CD14-positive monocyte (primary cell): ENCODE results near the gene TXLNG. TPM values are rescaled to one million over a fixed set of nuclear protein-coding genes. Genes with fewer than 3 reads are reported as not detected.

Experiments
- DNase-seq, 3 donors: peaks; one replicate each; pipeline ENCODE4 v3.0.0-alpha.2; 2011 to 2022
- H2AFZ ChIP-seq: 2 replicates; pipeline ENCODE4 v1.6.0; 2012; ENCODE audit warnings: mild to moderate bottlenecking, low read depth, low read length, inconsistent platforms; ENCODE audit not compliant: insufficient read depth, poor library complexity, severe bottlenecking
- H3K27ac ChIP-seq, 2 donors: 1 replicate in 1 of 2; 2 replicates in 1 of 2; pipeline ENCODE4 v1.5.1; 2012 to 2013; ENCODE audit warnings: low read length in 2 of 2, control low read depth in 1 of 2, inconsistent platforms in 1 of 2, low read depth in 1 of 2, mild to moderate bottlenecking in 1 of 2
- H3K27me3 ChIP-seq, 2 donors: one replicate each; pipeline versions ENCODE4 v1.6.0 to v1.6.1; 2011 to 2013; ENCODE audit warnings: low read length in 2 of 2; ENCODE audit not compliant: control insufficient read depth in 2 of 2, insufficient read depth in 2 of 2
- H3K36me3 ChIP-seq, 2 donors: replicated peaks in 1 of 2; 1 replicate in 1 of 2; 2 replicates in 1 of 2; pipeline versions ENCODE4 v1.5.1 to v1.6.1; 2012 to 2013; ENCODE audit warnings: low read length in 2 of 2, control low read depth in 1 of 2, inconsistent platforms in 1 of 2, mild to moderate bottlenecking in 1 of 2; ENCODE audit not compliant: insufficient read depth in 2 of 2, control insufficient read depth in 1 of 2
- H3K4me1 ChIP-seq, 2 donors: 1 replicate in 1 of 2; 2 replicates in 1 of 2; pipeline versions ENCODE4 v1.5.1 to v1.6.1; 2012 to 2013; ENCODE audit warnings: low read length in 2 of 2, control low read depth in 1 of 2, inconsistent platforms in 1 of 2, mild to moderate bottlenecking in 1 of 2, moderate library complexity in 1 of 2; ENCODE audit not compliant: insufficient read depth in 2 of 2, control insufficient read depth in 1 of 2
- H3K4me2 ChIP-seq: replicated peaks from 2 replicates; pipeline ENCODE3; 2012; ENCODE audit warnings: low read length, moderate library complexity, mild to moderate bottlenecking; ENCODE audit not compliant: poor library complexity, severe bottlenecking; ENCODE audit errors: extremely low read depth
- H3K4me3 ChIP-seq, 3 experiments: fragments of 200-600 bp in 1 of 3; sonication (generic) in 1 of 3; replicated peaks in 1 of 3; 1 replicate in 2 of 3; 2 replicates in 1 of 3; pipeline ENCODE4 v1.5.1; 2011 to 2013; ENCODE audit warnings: low read length in 3 of 3, mild to moderate bottlenecking in 3 of 3, control low read depth in 2 of 3, low read depth in 2 of 3, inconsistent platforms in 1 of 3, moderate library complexity in 1 of 3
- H3K79me2 ChIP-seq: 2 replicates; pipeline ENCODE4 v1.6.0; 2012; ENCODE audit warnings: mild to moderate bottlenecking, control low read depth, inconsistent platforms, low read length, moderate library complexity; ENCODE audit not compliant: insufficient read depth
- H3K9ac ChIP-seq: 2 replicates; pipeline ENCODE4 v1.6.0; 2017; ENCODE audit warnings: low read length, mild to moderate bottlenecking; ENCODE audit not compliant: insufficient read depth, poor library complexity, severe bottlenecking
- H3K9me3 ChIP-seq, 2 donors: replicated peaks in 1 of 2; 1 replicate in 1 of 2; 2 replicates in 1 of 2; pipeline versions ENCODE4 v1.5.1 to v1.6.1; 2012 to 2013; ENCODE audit warnings: low read length in 2 of 2, control low read depth in 1 of 2; ENCODE audit not compliant: control insufficient read depth in 1 of 2, insufficient read depth in 1 of 2
- H4K20me1 ChIP-seq: 2 replicates; pipeline ENCODE4 v1.6.0; 2012; ENCODE audit warnings: mild to moderate bottlenecking, low read length, control low read depth, moderate library complexity; ENCODE audit not compliant: insufficient read depth
- H3K27ac Mint-ChIP-seq, 7 donors: one replicate each; pipeline ENCODE4 v1.8.0; 2020; ENCODE audit warnings: mild to moderate bottlenecking in 7 of 7, mixed read lengths in 7 of 7, moderate library complexity in 6 of 7, inconsistent platforms in 2 of 7
- H3K27me3 Mint-ChIP-seq, 3 donors: one replicate each; pipeline ENCODE4 v1.8.0; 2021 to 2022; ENCODE audit warnings: low read depth in 3 of 3, mild to moderate bottlenecking in 3 of 3, mixed read lengths in 3 of 3, moderate library complexity in 3 of 3, inconsistent platforms in 1 of 3
- H3K36me3 Mint-ChIP-seq, 2 donors: one replicate each; pipeline ENCODE4 v1.8.0; 2020; ENCODE audit warnings: mixed read lengths in 2 of 2, inconsistent platforms in 1 of 2, mild to moderate bottlenecking in 1 of 2
- H3K4me1 Mint-ChIP-seq: one replicate; pipeline ENCODE4 v1.8.0; 2020; ENCODE audit warnings: mild to moderate bottlenecking, mixed read lengths
- H3K4me3 Mint-ChIP-seq, 2 donors: one replicate each; pipeline ENCODE4 v1.8.0; 2020; ENCODE audit warnings: mild to moderate bottlenecking in 2 of 2, mixed read lengths in 2 of 2, moderate library complexity in 1 of 2
- H3K9me3 Mint-ChIP-seq, 7 donors: one replicate each; pipeline ENCODE4 v1.8.0; 2020 to 2022; ENCODE audit warnings: mixed read lengths in 7 of 7, mild to moderate bottlenecking in 6 of 7, moderate library complexity in 6 of 7, inconsistent platforms in 2 of 7
- CTCF ChIP-seq: fragments of 200-600 bp; IDR thresholded peaks from one replicate; pipeline ENCODE4 v1.8.0; 2022; ENCODE audit warnings: antibody characterized with exemption, mild to moderate bottlenecking
- WGBS: methylation state at CpG from one replicate; pipeline ENCODE4 v1.1.5; 2013; ENCODE audit warnings: missing lambda C conversion rate; ENCODE audit not compliant: insufficient coverage; 5-methylcytosine and 5-hydroxymethylcytosine counted together
- intact Hi-C, 2 donors: fragments of 100-400 bp; cut with micrococcal nuclease; formaldehyde crosslinking; loops; one replicate each; pipeline versions ENCODE4 v1.15.0 to v1.15.1; 2023
- polyA plus RNA-seq, 3 donors: library from polyadenylated mRNA; depleted of rRNA in 1 of 3; unstranded in 2 of 3; stranded (reverse) in 1 of 3; fragments of 300-500 nt in 2 of 3; fragments of >200 nt in 1 of 3; fragmentation: Illumina TruSeq in 2 of 3; gene quantifications; 1 replicate in 2 of 3; 2 replicates in 1 of 3; pipeline ENCODE4 v1.2.3, GENCODE V29; 2012 to 2021

Gene TXLNG
- polyA plus RNA-seq, 3 donors = 3.7 to 5.4 (median 4.1) TPM

- no peak overlapping the region for H3K27ac Mint-ChIP-seq
- H3K4me2 ChIP-seq = no peak overlapping the region
- H3K4me1 ChIP-seq = no peaks in the 10 kb centered on the region
- H4K20me1 ChIP-seq = no peaks in the 10 kb centered on the region
- H3K9ac ChIP-seq = no peak overlapping the region
- peaks cover 59 to 77% of the 10 kb centered on the region in 2 donors for H3K36me3 Mint-ChIP-seq
- H3K27me3 ChIP-seq = peaks cover 0 to 33% of the 10 kb centered on the region in 2 donors
- H3K9me3 ChIP-seq = no peaks in the 10 kb centered on the region
- peaks cover 0 to 2% (median 0%) of the 10 kb centered on the region in 7 donors for H3K9me3 Mint-ChIP-seq
- H2AFZ ChIP-seq = no peak overlapping the region
- no peaks in the 10 kb centered on the region for H3K79me2 ChIP-seq
- no CpG with 5 or more reads among the region's 2 CpGs for WGBS
- intact Hi-C loops = no loop called here
- no peak overlapping the region for H3K4me3 ChIP-seq
- no peak for TF ChIP-seq CTCF
- no peak overlapping the region for H3K27ac ChIP-seq
- no peak for DNase-seq
- H3K4me1 Mint-ChIP-seq = no peaks in the 10 kb centered on the region
- no peak overlapping the region for H3K4me3 Mint-ChIP-seq
- H3K27me3 Mint-ChIP-seq = peaks cover 0 to 51% (median 0%) of the 10 kb centered on the region in 3 donors
- H3K36me3 ChIP-seq = peaks cover 55 to 79% of the 10 kb centered on the region in 2 donors
Observed at GRCh38 chrX:16845686-16846085, 59.4 kb downstream of the TXLNG start.

GRCh38 chrX:16848541-16848940 is 62.3 kb downstream of the TXLNG start:
- no peak for DNase-seq
- H3K9me3 ChIP-seq = no peaks in the 10 kb centered on the region
- no peaks in the 10 kb centered on the region for H3K4me1 Mint-ChIP-seq
- peaks cover 56 to 79% of the 10 kb centered on the region in 2 donors for H3K36me3 ChIP-seq
- intact Hi-C loops = no loop called here
- no peak overlapping the region for H2AFZ ChIP-seq
- H3K27ac Mint-ChIP-seq = no peak overlapping the region
- H3K27ac ChIP-seq = no peak overlapping the region
- no peaks in the 10 kb centered on the region for H4K20me1 ChIP-seq
- H3K4me3 Mint-ChIP-seq = no peak overlapping the region
- no peak overlapping the region for H3K4me3 ChIP-seq
- peaks cover 4% of the 10 kb centered on the region for H3K79me2 ChIP-seq
- H3K27me3 ChIP-seq = peaks cover 0 to 47% of the 10 kb centered on the region in 2 donors
- H3K9me3 Mint-ChIP-seq = peaks cover 0 to 5% (median 0%) of the 10 kb centered on the region in 7 donors
- WGBS = no CpG with 5 or more reads among the region's 6 CpGs
- H3K9ac ChIP-seq = no peak overlapping the region
- H3K36me3 Mint-ChIP-seq = peaks cover 55 to 61% of the 10 kb centered on the region in 2 donors
- peaks cover 0 to 54% (median 0%) of the 10 kb centered on the region in 3 donors for H3K27me3 Mint-ChIP-seq
- H3K4me1 ChIP-seq = no peaks in the 10 kb centered on the region
- no peak overlapping the region for H3K4me2 ChIP-seq
- TF ChIP-seq CTCF = no peak
